ENCODE results near the gene RCBTB2. TPM values are rescaled to one million over a fixed set of nuclear protein-coding genes. Genes with fewer than 3 reads are reported as not detected.

RCBTB2 gene
- total RNA-seq, 8 experiments from 2014 or later = 7.6 to 22.9 (median 9.4) TPM

GRCh38 chr13:48573213-48574007 is 40.5 kb upstream of the RCBTB2 start:
- H3K4me3 ChIP-seq = no peak overlapping the region
- no peak overlapping the region for H3K27ac ChIP-seq
- peaks cover 0 to 3% of the 10 kb centered on the region in 2 donors for H3K4me1 ChIP-seq (replicated peaks in 1 of 2)
- in situ Hi-C loops (cut with MboI; ENCODE audit: low pct_unique_long_range_greater_than_20kb in 2 of 9, low sequenced_read_pairs in 9 of 9, unreplicated experiment in 9 of 9) = loop anchor here in 2 of 9 experiments (25.0 kb wide), 2 partner anchors 161 to 436 kb away; partner anchors contain the start of gene LPAR6 (in 1 of the 2)
- ATAC-seq (replicated peaks in 6 of 8) = peak in 3 of 8 experiments; percentile 26 to 77 (median 59)
- 80 to 100% (median 91%) methylated on average over 1 to 7 of the region's 7 CpGs; no CpG with 5 or more reads in 2 of the 10 experiments for WGBS, 10 experiments

- in situ Hi-C loops (cut with MboI; ENCODE audit: low pct_unique_long_range_greater_than_20kb in 2 of 9, low sequenced_read_pairs in 9 of 9, unreplicated experiment in 9 of 9) = loop anchor here in 2 of 9 experiments (25.0 kb wide), 2 partner anchors 159 to 434 kb away; partner anchors contain the start of gene LPAR6 (in 1 of the 2)
- Histone ChIP-seq H3K4me3 (no peak overlapping the region), H3K4me1 (replicated peaks in 1 of 2) (peaks cover 0 to 3% of the 10 kb centered on the region in 2 donors), H3K27ac (no peak overlapping the region)
- WGBS, 10 experiments = 10 to 81% (median 44%) methylated on average over 1 to 8 of the region's 9 CpGs; no CpG with 5 or more reads in 1 of the 10 experiments
- peak in 4 of 8 experiments; percentile 28 to 81 (median 56) for ATAC-seq (replicated peaks in 6 of 8)
Measured at GRCh38 chr13:48571126-48571913, 38.4 kb upstream of the RCBTB2 start.

- no peak for ATAC-seq (replicated peaks in 6 of 8)
- in situ Hi-C loops (cut with MboI; ENCODE audit: low pct_unique_long_range_greater_than_20kb in 2 of 9, low sequenced_read_pairs in 9 of 9, unreplicated experiment in 9 of 9) = loop anchor here in 2 of 9 experiments (25.0 kb wide), 2 partner anchors 158 to 433 kb away; partner anchors contain the start of gene LPAR6 (in 1 of the 2)
- H3K4me1 ChIP-seq (replicated peaks in 1 of 2) = peaks cover 0 to 3% of the 10 kb centered on the region in 2 donors
- H3K27ac ChIP-seq = no peak overlapping the region
- WGBS, 10 experiments = 60 to 100% (median 87%) methylated on average over 1 to 5 of the region's 8 CpGs; no CpG with 5 or more reads in 2 of the 10 experiments
- H3K4me3 ChIP-seq = no peak overlapping the region
Measured at GRCh38 chr13:48570216-48570828, 37.4 kb upstream of the RCBTB2 start.

GRCh38 chr13:48569104-48569666 is 36.3 kb upstream of the RCBTB2 start:
- peak in 5 of 8 experiments; percentile 16 to 62 (median 45) for ATAC-seq (replicated peaks in 6 of 8)
- in situ Hi-C loops (cut with MboI; ENCODE audit: low pct_unique_long_range_greater_than_20kb in 2 of 9, low sequenced_read_pairs in 9 of 9, unreplicated experiment in 9 of 9) = loop anchor here in 2 of 9 experiments (25.0 kb wide), 2 partner anchors 157 to 432 kb away; partner anchors contain the start of gene LPAR6 (in 1 of the 2)
- WGBS, 10 experiments = 47 to 87% (median 73%) methylated on average over 1 to 8 of the region's 8 CpGs; no CpG with 5 or more reads in 1 of the 10 experiments
- no peak overlapping the region for H3K4me3 ChIP-seq
- H3K27ac ChIP-seq = no peak overlapping the region
- H3K4me1 ChIP-seq (replicated peaks in 1 of 2) = peaks cover 0 to 3% of the 10 kb centered on the region in 2 donors

- WGBS, 10 experiments = 32 to 100% (median 74%) methylated on average over 1 to 6 of the region's 6 CpGs
- Histone ChIP-seq H3K27ac (no peak overlapping the region), H3K4me1 (replicated peaks in 1 of 2) (peaks cover 0 to 3% of the 10 kb centered on the region in 2 donors), H3K4me3 (no peak overlapping the region)
- ATAC-seq (replicated peaks in 6 of 8) = peak in 3 of 8 experiments; percentile 36 to 86 (median 51)
- in situ Hi-C loops (cut with MboI; ENCODE audit: low pct_unique_long_range_greater_than_20kb in 2 of 9, low sequenced_read_pairs in 9 of 9, unreplicated experiment in 9 of 9) = loop anchor here in 2 of 9 experiments (25.0 kb wide), 2 partner anchors 156 to 431 kb away; partner anchors contain the start of gene LPAR6 (in 1 of the 2)
Measured at GRCh38 chr13:48568370-48569103, 35.7 kb upstream of the RCBTB2 start.

GRCh38 chr13:48567515-48568369 is 34.9 kb upstream of the RCBTB2 start:
- in situ Hi-C loops (cut with MboI; ENCODE audit: low pct_unique_long_range_greater_than_20kb in 2 of 9, low sequenced_read_pairs in 9 of 9, unreplicated experiment in 9 of 9) = loop anchor here in 2 of 9 experiments (25.0 kb wide), 2 partner anchors 155 to 430 kb away; partner anchors contain the start of gene LPAR6 (in 1 of the 2)
- Histone ChIP-seq H3K4me1 (replicated peaks in 1 of 2) (peaks cover 0 to 3% of the 10 kb centered on the region in 2 donors), H3K4me3 (no peak overlapping the region), H3K27ac (no peak overlapping the region)
- 12 to 100% (median 65%) methylated on average over 2 to 6 of the region's 6 CpGs for WGBS, 10 experiments
- peak in 3 of 8 experiments; percentile 39 to 54 (median 51) for ATAC-seq (replicated peaks in 6 of 8)

- in situ Hi-C loops (cut with MboI; ENCODE audit: low pct_unique_long_range_greater_than_20kb in 2 of 9, low sequenced_read_pairs in 9 of 9, unreplicated experiment in 9 of 9) = loop anchor here in 2 of 9 experiments (25.0 kb wide), 2 partner anchors 152 to 427 kb away; partner anchors contain the start of gene LPAR6 (in 1 of the 2)
- no peaks in the 10 kb centered on the region for H3K4me1 ChIP-seq (replicated peaks in 1 of 2)
- no peak for ATAC-seq (replicated peaks in 6 of 8)
- no peak overlapping the region for H3K4me3 ChIP-seq
- no peak overlapping the region for H3K27ac ChIP-seq
- 40 to 100% (median 91%) methylated on average over 1 to 3 of the region's 3 CpGs for WGBS, 10 experiments
Measured at GRCh38 chr13:48564056-48564455, 31.2 kb upstream of the RCBTB2 start.

- in situ Hi-C loops (cut with MboI; ENCODE audit: low pct_unique_long_range_greater_than_20kb in 2 of 9, low sequenced_read_pairs in 9 of 9, unreplicated experiment in 9 of 9) = loop anchor here in 2 of 9 experiments (25.0 kb wide), 2 partner anchors 151 to 426 kb away; partner anchors contain the start of gene LPAR6 (in 1 of the 2)
- ATAC-seq (replicated peaks in 6 of 8) = no peak
- H3K4me1 ChIP-seq (replicated peaks in 1 of 2) = no peaks in the 10 kb centered on the region
- H3K4me3 ChIP-seq = no peak overlapping the region
- H3K27ac ChIP-seq = no peak overlapping the region
Measured at GRCh38 chr13:48563626-48564025, 30.7 kb upstream of the RCBTB2 start.

- Histone ChIP-seq H3K4me1 (replicated peaks in 1 of 2) (no peaks in the 10 kb centered on the region), H3K27ac (no peak overlapping the region), H3K4me3 (no peak overlapping the region)
- in situ Hi-C loops (cut with MboI; ENCODE audit: low pct_unique_long_range_greater_than_20kb in 2 of 9, low sequenced_read_pairs in 9 of 9, unreplicated experiment in 9 of 9) = loop anchor here in 2 of 9 experiments (25.0 kb wide), 2 partner anchors 150 to 425 kb away; partner anchors contain the start of gene LPAR6 (in 1 of the 2)
- WGBS, 10 experiments = 70 to 100% (median 97%) methylated on average over 1 to 4 of the region's 4 CpGs; no CpG with 5 or more reads in 1 of the 10 experiments
- ATAC-seq (replicated peaks in 6 of 8) = no peak
Measured at GRCh38 chr13:48562296-48563066, 29.6 kb upstream of the RCBTB2 start.

Data from motor neuron (in vitro differentiated cells).